ENCODE measurements around the gene CIBAR2. TPM values are rescaled to one million over a fixed set of nuclear protein-coding genes. Genes with fewer than 3 reads are reported as not detected.
A peak's percentile ranks its signal among the peaks of the same experiment; 100 is the strongest.

Gene CIBAR2
- total and polyA plus RNA-seq, 2 experiments from 2014 or later = not detected

- no peaks in the 10 kb centered on the region for H3K79me2 ChIP-seq (ENCODE audit: insufficient read depth)
- peak overlapping the region; percentile 8; the same call in 1 of the 2 replicates for H3K9ac ChIP-seq
- in situ Hi-C loops (cut with MboI) = no loop called here
- H3F3A ChIP-seq (ENCODE audit: insufficient read depth) = peaks cover 18% of the 10 kb centered on the region
- no peak for DNase-seq
- peak overlapping the region; percentile 73 for H2AFZ ChIP-seq
- no peaks in the 10 kb centered on the region for H3K9me3 ChIP-seq (ENCODE audit: low read depth)
- H3K4me3 ChIP-seq = no peak overlapping the region
- TF ChIP-seq EZH2phosphoT487 (IDR thresholded peaks at IDR 0.05; ENCODE audit: insufficient read depth, low read depth) (no peak), EZH2 (IDR thresholded peaks at IDR 0.05; ENCODE audit: insufficient read depth, poor library complexity, severe bottlenecking) (no peak)
- no peaks in the 10 kb centered on the region for H3K36me3 ChIP-seq (ENCODE audit: low read depth)
- H3K4me1 ChIP-seq (ENCODE audit: insufficient read depth) = peaks cover 25% of the 10 kb centered on the region
- WGBS, 2 experiments (ENCODE audit: low coverage in 1 of 2, low lambda C conversion rate in 2 of 2, missing lambda C conversion rate in 2 of 2) = 27 to 39% methylated on average over 8 of the region's 8 CpGs
- no peaks in the 10 kb centered on the region for H3K9me2 ChIP-seq (ENCODE audit: insufficient read depth)
- peak overlapping the region; percentile 50 for H3K4me2 ChIP-seq (ENCODE audit: unreplicated experiment)
- no peaks in the 10 kb centered on the region for H3K27me3 ChIP-seq (replicated peaks; ENCODE audit: insufficient read depth)
- H3K27ac ChIP-seq = no peak overlapping the region
- no peaks in the 10 kb centered on the region for H4K20me1 ChIP-seq (ENCODE audit: insufficient read depth)
Observed at GRCh38 chr16:85157372-85157771, 45.1 kb upstream of the CIBAR2 start.

- no peaks in the 10 kb centered on the region for H3K9me3 ChIP-seq (ENCODE audit: low read depth)
- in situ Hi-C loops (cut with MboI) = no loop called here
- no peaks in the 10 kb centered on the region for H3K36me3 ChIP-seq (ENCODE audit: low read depth)
- H2AFZ ChIP-seq = no peak overlapping the region
- no peak overlapping the region for H3K27ac ChIP-seq
- no peak overlapping the region for H3K4me2 ChIP-seq (ENCODE audit: unreplicated experiment)
- DNase-seq = no peak
- H3K9ac ChIP-seq = no peak overlapping the region
- no peaks in the 10 kb centered on the region for H3K79me2 ChIP-seq (ENCODE audit: insufficient read depth)
- no peak overlapping the region for H3K4me3 ChIP-seq
- TF ChIP-seq EZH2 (IDR thresholded peaks at IDR 0.05; ENCODE audit: insufficient read depth, poor library complexity, severe bottlenecking) (no peak), EZH2phosphoT487 (IDR thresholded peaks at IDR 0.05; ENCODE audit: insufficient read depth, low read depth) (no peak)
- no peaks in the 10 kb centered on the region for H3K9me2 ChIP-seq (ENCODE audit: insufficient read depth)
- no peaks in the 10 kb centered on the region for H3K27me3 ChIP-seq (replicated peaks; ENCODE audit: insufficient read depth)
- peaks cover 15% of the 10 kb centered on the region for H3F3A ChIP-seq (ENCODE audit: insufficient read depth)
- H3K4me1 ChIP-seq (ENCODE audit: insufficient read depth) = peaks cover 22% of the 10 kb centered on the region
- no peaks in the 10 kb centered on the region for H4K20me1 ChIP-seq (ENCODE audit: insufficient read depth)
Observed at GRCh38 chr16:85156869-85157268, 44.6 kb upstream of the CIBAR2 start.

- H3K27me3 ChIP-seq (replicated peaks; ENCODE audit: insufficient read depth) = no peaks in the 10 kb centered on the region
- no peak for TF ChIP-seq EZH2 (IDR thresholded peaks at IDR 0.05; ENCODE audit: insufficient read depth, poor library complexity, severe bottlenecking)
- no peak for TF ChIP-seq EZH2phosphoT487 (IDR thresholded peaks at IDR 0.05; ENCODE audit: insufficient read depth, low read depth)
- no peak for DNase-seq
- no peaks in the 10 kb centered on the region for H3K9me3 ChIP-seq (ENCODE audit: low read depth)
- H3K79me2 ChIP-seq (ENCODE audit: insufficient read depth) = no peaks in the 10 kb centered on the region
- no peak overlapping the region for H3K4me3 ChIP-seq
- H4K20me1 ChIP-seq (ENCODE audit: insufficient read depth) = no peaks in the 10 kb centered on the region
- H3K9ac ChIP-seq = no peak overlapping the region
- H3K4me2 ChIP-seq (ENCODE audit: unreplicated experiment) = no peak overlapping the region
- no peaks in the 10 kb centered on the region for H3K9me2 ChIP-seq (ENCODE audit: insufficient read depth)
- peaks cover 25% of the 10 kb centered on the region for H3K4me1 ChIP-seq (ENCODE audit: insufficient read depth)
- H3F3A ChIP-seq (ENCODE audit: insufficient read depth) = peaks cover 10% of the 10 kb centered on the region
- in situ Hi-C loops (cut with MboI) = no loop called here
- H3K36me3 ChIP-seq (ENCODE audit: low read depth) = no peaks in the 10 kb centered on the region
- WGBS, 2 experiments (ENCODE audit: low coverage in 1 of 2, low lambda C conversion rate in 2 of 2, missing lambda C conversion rate in 2 of 2) = 91% methylated on average over 7 of the region's 7 CpGs
- H2AFZ ChIP-seq = no peak overlapping the region
- H3K27ac ChIP-seq = no peak overlapping the region
Observed at GRCh38 chr16:85156440-85156839, 44.2 kb upstream of the CIBAR2 start.

GRCh38 chr16:85153656-85154091 is 41.4 kb upstream of the CIBAR2 start:
- Histone ChIP-seq H2AFZ (no peak overlapping the region), H3K4me3 (no peak overlapping the region), H3K9me2 (ENCODE audit: insufficient read depth) (no peaks in the 10 kb centered on the region), H3F3A (ENCODE audit: insufficient read depth) (no peaks in the 10 kb centered on the region), H3K27me3 (replicated peaks; ENCODE audit: insufficient read depth) (no peaks in the 10 kb centered on the region), H3K9ac (no peak overlapping the region), H3K4me2 (ENCODE audit: unreplicated experiment) (no peak overlapping the region), H3K4me1 (ENCODE audit: insufficient read depth) (peaks cover 17% of the 10 kb centered on the region), H4K20me1 (ENCODE audit: insufficient read depth) (no peaks in the 10 kb centered on the region), H3K79me2 (ENCODE audit: insufficient read depth) (no peaks in the 10 kb centered on the region), H3K9me3 (ENCODE audit: low read depth) (no peaks in the 10 kb centered on the region), H3K27ac (no peak overlapping the region), H3K36me3 (ENCODE audit: low read depth) (no peaks in the 10 kb centered on the region)
- DNase-seq = no peak
- WGBS, 2 experiments (ENCODE audit: low coverage in 1 of 2, low lambda C conversion rate in 2 of 2, missing lambda C conversion rate in 2 of 2) = 90 to 94% methylated on average over 12 of the region's 12 CpGs
- in situ Hi-C loops (cut with MboI) = no loop called here
- TF ChIP-seq EZH2 (IDR thresholded peaks at IDR 0.05; ENCODE audit: insufficient read depth, poor library complexity, severe bottlenecking) = no peak
- TF ChIP-seq EZH2phosphoT487 (IDR thresholded peaks at IDR 0.05; ENCODE audit: insufficient read depth, low read depth) = no peak

- TF ChIP-seq EZH2phosphoT487 (IDR thresholded peaks at IDR 0.05; ENCODE audit: insufficient read depth, low read depth) = no peak
- no peak for TF ChIP-seq EZH2 (IDR thresholded peaks at IDR 0.05; ENCODE audit: insufficient read depth, poor library complexity, severe bottlenecking)
- no peak overlapping the region for H3K27ac ChIP-seq
- H3K4me2 ChIP-seq (ENCODE audit: unreplicated experiment) = no peak overlapping the region
- H4K20me1 ChIP-seq (ENCODE audit: insufficient read depth) = no peaks in the 10 kb centered on the region
- no peaks in the 10 kb centered on the region for H3K36me3 ChIP-seq (ENCODE audit: low read depth)
- DNase-seq = no peak
- peaks cover 17% of the 10 kb centered on the region for H3K4me1 ChIP-seq (ENCODE audit: insufficient read depth)
- no peaks in the 10 kb centered on the region for H3K27me3 ChIP-seq (replicated peaks; ENCODE audit: insufficient read depth)
- WGBS, 2 experiments (ENCODE audit: low coverage in 1 of 2, low lambda C conversion rate in 2 of 2, missing lambda C conversion rate in 2 of 2) = 88 to 92% methylated on average over 8 of the region's 8 CpGs
- no peaks in the 10 kb centered on the region for H3K79me2 ChIP-seq (ENCODE audit: insufficient read depth)
- no peaks in the 10 kb centered on the region for H3K9me2 ChIP-seq (ENCODE audit: insufficient read depth)
- H3K4me3 ChIP-seq = no peak overlapping the region
- H2AFZ ChIP-seq = no peak overlapping the region
- in situ Hi-C loops (cut with MboI) = no loop called here
- H3F3A ChIP-seq (ENCODE audit: insufficient read depth) = no peaks in the 10 kb centered on the region
- H3K9me3 ChIP-seq (ENCODE audit: low read depth) = no peaks in the 10 kb centered on the region
- no peak overlapping the region for H3K9ac ChIP-seq
Observed at GRCh38 chr16:85153046-85153445, 40.8 kb upstream of the CIBAR2 start.
